ENCODE results near the gene GRM3. TPM values are rescaled to one million over a fixed set of nuclear protein-coding genes. Genes with fewer than 3 reads are reported as not detected.

The GRM3 gene
- total and polyA plus RNA-seq, 8 donors, result 0.18 to 0.27 (median 0.20) TPM; not detected in 2

GRCh38 chr7:86648169-86648568, 4.5 kb downstream of the GRM3 start:
- Histone ChIP-seq H3K36me3 (no peaks in the 10 kb centered on the region), H3K9me3 (no peaks in the 10 kb centered on the region), H3K27ac (no peak overlapping the region), H3K27me3 (peaks cover 21 to 24% of the 10 kb centered on the region in 2 donors), H3K4me3 (no peak overlapping the region), H3K4me1 (peaks cover 0 to 8% of the 10 kb centered on the region in 2 donors)
- no peak for ATAC-seq
- no peak for DNase-seq
- intact Hi-C loops (cut with DNase I), result no loop called here
- TF ChIP-seq CTCF (IDR thresholded peaks at IDR 0.05), result no peak

GRCh38 chr7:86653919-86654659, 10.4 kb downstream of the GRM3 start:
- intact Hi-C loops (cut with DNase I), result no loop called here
- Histone ChIP-seq H3K27ac (no peak overlapping the region), H3K27me3 (no peaks in the 10 kb centered on the region), H3K4me3 (no peak overlapping the region), H3K4me1 (no peaks in the 10 kb centered on the region), H3K36me3 (no peaks in the 10 kb centered on the region), H3K9me3 (no peaks in the 10 kb centered on the region)
- peak; percentile 20 to 82 (median 44) for DNase-seq
- peak; percentile 82 for ATAC-seq
- TF ChIP-seq CTCF (IDR thresholded peaks at IDR 0.05), result no peak

- intact Hi-C loops (cut with DNase I), result no loop called here
- ATAC-seq, result no peak
- Histone ChIP-seq H3K36me3 (no peaks in the 10 kb centered on the region), H3K4me3 (no peak overlapping the region), H3K9me3 (no peaks in the 10 kb centered on the region), H3K27me3 (no peaks in the 10 kb centered on the region), H3K27ac (no peak overlapping the region), H3K4me1 (no peaks in the 10 kb centered on the region)
- no peak for DNase-seq
- TF ChIP-seq CTCF (IDR thresholded peaks at IDR 0.05), result no peak
Observed at GRCh38 chr7:86657948-86658347, 14.2 kb downstream of the GRM3 start.

GRCh38 chr7:86660950-86661462, 17.3 kb downstream of the GRM3 start:
- H3K27ac ChIP-seq, result no peak overlapping the region
- H3K27me3 ChIP-seq, result no peaks in the 10 kb centered on the region
- TF ChIP-seq CTCF (IDR thresholded peaks at IDR 0.05), result no peak
- no peak overlapping the region for H3K4me3 ChIP-seq
- ATAC-seq (no peak), DNase-seq (no peak)
- H3K9me3 ChIP-seq, result no peaks in the 10 kb centered on the region
- H3K36me3 ChIP-seq, result no peaks in the 10 kb centered on the region
- intact Hi-C loops (cut with DNase I), result no loop called here
- H3K4me1 ChIP-seq, result no peaks in the 10 kb centered on the region

- no peak for ATAC-seq
Observed at GRCh38 chr7:86664486-86664885, 20.8 kb downstream of the GRM3 start.

More at GRCh38 chr7:86664486-86664885, 20.8 kb downstream of the GRM3 start:
- Histone ChIP-seq H3K27ac (no peak overlapping the region), H3K4me1 (no peaks in the 10 kb centered on the region), H3K4me3 (no peak overlapping the region), H3K36me3 (no peaks in the 10 kb centered on the region), H3K9me3 (no peaks in the 10 kb centered on the region), H3K27me3 (no peaks in the 10 kb centered on the region)
- intact Hi-C loops (cut with DNase I), result no loop called here
- DNase-seq, result no peak
- no peak for TF ChIP-seq CTCF (IDR thresholded peaks at IDR 0.05)

Data from left lung (tissue), 10 donors.